H1 (cell line): ENCODE data around the gene ALDH1B1. TPM values are rescaled to one million over a fixed set of nuclear protein-coding genes. Genes with fewer than 3 reads are reported as not detected.

Experiments
- CBX5 ChIP-seq: fragments of 300-800, 300-1000 bp; sonication (generic); IDR thresholded peaks from 2 replicates; pipeline ENCODE4 v1.7.1; 2016; ENCODE audit warnings: antibody characterized with exemption, low read length, low read depth
- CBX8 ChIP-seq: fragments of 300-800, 300-1000 bp; sonication (generic); IDR thresholded peaks from 2 replicates; pipeline ENCODE4 v1.7.1; 2016; ENCODE audit warnings: low read depth, low read length, borderline replicate concordance
- CHD1 ChIP-seq: IDR thresholded peaks from 2 replicates; pipeline ENCODE4 v1.6.1; 2012; ENCODE audit warnings: low read depth, low read length, improper control_type of control experiment
- FOSL1 ChIP-seq: IDR thresholded peaks from 2 replicates; pipeline ENCODE4 v1.6.1; 2011; ENCODE audit warnings: mild to moderate bottlenecking, low read depth, low read length, moderate library complexity; ENCODE audit not compliant: insufficient read depth
- KDM4A ChIP-seq: IDR thresholded peaks from one replicate; pipeline ENCODE4 v1.7.1; 2012; ENCODE audit warnings: low read depth, mild to moderate bottlenecking, moderate library complexity, low read length, inconsistent platforms; ENCODE audit not compliant: severe bottlenecking
- POLR2AphosphoS5 ChIP-seq: IDR thresholded peaks from 2 replicates; pipeline ENCODE4 v1.6.1; 2011; ENCODE audit warnings: low read depth, low read length
- SP4 ChIP-seq: IDR thresholded peaks from 2 replicates; pipeline ENCODE4 v1.6.1; 2012; ENCODE audit warnings: low read length, inconsistent platforms
- SUZ12 ChIP-seq: fragments of 200-600 bp; sonication (generic); IDR thresholded peaks from 2 replicates; pipeline ENCODE4 v1.6.1; 2012; ENCODE audit warnings: mild to moderate bottlenecking, inconsistent platforms, low read length, moderate library complexity, mixed read lengths
- TAF7 ChIP-seq: optimal IDR thresholded peaks from 2 replicates; pipeline ENCODE3; 2011; ENCODE audit warnings: low read depth, mild to moderate bottlenecking, inconsistent platforms, low read length, moderate library complexity, borderline replicate concordance
- TCF12 ChIP-seq: IDR thresholded peaks from 2 replicates; pipeline ENCODE4 v1.6.1; 2011; ENCODE audit warnings: low read depth, mild to moderate bottlenecking, low read length
- polyA plus RNA-seq, 7 experiments: library from polyadenylated mRNA; depleted of rRNA in 3 of 7; stranded (reverse) in 5 of 7; unstranded in 2 of 7; fragments of >200 nt in 5 of 7; fragments of 200-250 nt in 2 of 7; gene quantifications; 1 replicate in 5 of 7; 2 replicates in 1 of 7; 4 replicates in 1 of 7; pipeline versions ENCODE4 v1.2.1 to v1.2.3, GENCODE V29; 2011 to 2013; ENCODE audit warnings: missing spikeins in 2 of 7, mixed read lengths in 2 of 7
- total RNA-seq: library from RNA; stranded (reverse); fragmentation: NEBNext Ultra II Directional; extraction: Animal tissue kit (Norgen Biotek cat#: 25700); gene quantifications from 2 replicates; pipeline ENCODE4 v1.2.1, GENCODE V29; 2021

Gene ALDH1B1
- total and polyA plus RNA-seq, 2 of the 8 experiments (the other 6 are each of a cell fraction or from before 2014, with no cell fraction given): 41.6 to 78.7 TPM

DNA sequence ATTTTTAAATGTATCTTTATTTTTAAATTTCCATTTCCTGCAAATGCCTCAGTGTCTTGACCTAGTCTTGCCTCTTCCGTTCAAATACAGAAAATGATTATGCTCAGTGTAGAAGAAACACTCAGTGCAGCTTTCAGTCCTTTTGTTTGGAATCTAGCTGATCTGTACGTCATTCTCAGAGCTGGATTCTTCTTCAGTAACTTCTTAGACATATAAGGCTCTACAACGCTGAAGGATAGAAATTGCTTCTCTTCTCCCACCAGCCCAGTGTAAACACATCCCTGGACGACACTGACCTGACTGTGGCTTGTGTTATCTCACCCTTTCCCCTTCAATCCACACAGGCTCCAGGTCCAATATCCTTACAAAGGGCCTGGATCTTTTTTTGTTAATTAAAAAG, 3.2 kb upstream of the ALDH1B1 start (continued):
- TF ChIP-seq TAF7: no peak
- TF ChIP-seq CHD1: no peak
- no peak for TF ChIP-seq SUZ12
- TF ChIP-seq POLR2AphosphoS5: no peak
- no peak for TF ChIP-seq SP4
- no peak for TF ChIP-seq CBX8
- TF ChIP-seq KDM4A: no peak
- TF ChIP-seq TCF12: no peak
- no peak for TF ChIP-seq CBX5
- TF ChIP-seq FOSL1: no peak
- TF ChIP-seq, all 59 proteins: peak for 0
